Fibroblast of lung (primary cell): ENCODE data around the gene HTR2A. TPM values are rescaled to one million over a fixed set of nuclear protein-coding genes. Genes with fewer than 3 reads are reported as not detected.

ENCODE experiments used
- DNase-seq, 2 donors: peaks; one replicate each; pipeline versions ENCODE4 v3.0.0 to v3.0.0-alpha.2; 2010; ENCODE audit warnings: low read depth in 2 of 2
- H2AFZ ChIP-seq: 2 replicates; pipeline ENCODE4 v1.5.1; 2012; ENCODE audit warnings: low read length, control low read depth, inconsistent platforms
- H3K27ac ChIP-seq: 2 replicates; pipeline ENCODE4 v1.5.1; 2011; ENCODE audit warnings: low read length, control low read depth; ENCODE audit not compliant: insufficient read depth
- H3K27me3 ChIP-seq: 2 replicates; pipeline ENCODE4 v1.5.1; 2011; ENCODE audit warnings: mild to moderate bottlenecking, low read length; ENCODE audit not compliant: control insufficient read depth, insufficient read depth
- H3K36me3 ChIP-seq: 2 replicates; pipeline ENCODE4 v1.5.1; 2011; ENCODE audit warnings: low read length; ENCODE audit not compliant: control insufficient read depth, insufficient read depth
- H3K4me1 ChIP-seq: 2 replicates; pipeline ENCODE4 v1.5.1; 2011; ENCODE audit warnings: low read length; ENCODE audit not compliant: control insufficient read depth, insufficient read depth; ENCODE audit errors: extremely low read depth
- H3K4me2 ChIP-seq: 2 replicates; pipeline ENCODE4 v1.5.1; 2011; ENCODE audit warnings: low read length, control low read depth; ENCODE audit not compliant: insufficient read depth; ENCODE audit errors: extremely low read depth
- H3K4me3 ChIP-seq, 4 experiments: fragments of 200-600 bp in 1 of 4; sonication (generic) in 1 of 4; replicated peaks in 1 of 4; 2 replicates each; pipeline ENCODE4 v1.5.1; 2011 to 2016; ENCODE audit warnings: low read length in 4 of 4, low read depth in 3 of 4, mild to moderate bottlenecking in 3 of 4, control low read depth in 2 of 4, inconsistent platforms in 1 of 4, mixed read lengths in 1 of 4; ENCODE audit not compliant: insufficient read depth in 1 of 4; ENCODE audit errors: control extremely low read depth in 1 of 4
- H3K79me2 ChIP-seq: 2 replicates; pipeline ENCODE4 v1.5.1; 2012; ENCODE audit warnings: mild to moderate bottlenecking, low read length, inconsistent platforms; ENCODE audit not compliant: control insufficient read depth, insufficient read depth
- H3K9ac ChIP-seq: 2 replicates; pipeline ENCODE4 v1.5.1; 2011; ENCODE audit warnings: mild to moderate bottlenecking, low read length, control low read depth; ENCODE audit not compliant: insufficient read depth
- H3K9me3 ChIP-seq: 2 replicates; pipeline ENCODE4 v1.5.1; 2012; ENCODE audit warnings: low read depth, low read length; ENCODE audit not compliant: control insufficient read depth, insufficient read depth
- H4K20me1 ChIP-seq: 2 replicates; pipeline ENCODE4 v1.5.1; 2011; ENCODE audit warnings: low read length; ENCODE audit not compliant: control insufficient read depth, insufficient read depth; ENCODE audit errors: extremely low read depth
- CTCF ChIP-seq, 2 donors: IDR thresholded peaks in 1 of 2; conservative IDR thresholded peaks in 1 of 2; 1 replicate in 1 of 2; 2 replicates in 1 of 2; pipeline ENCODE4 v1.5.1; 2011 to 2012; ENCODE audit warnings: low read length in 2 of 2, control low read depth in 1 of 2, inconsistent platforms in 1 of 2, low read depth in 1 of 2, mild to moderate bottlenecking in 1 of 2
- EZH2 ChIP-seq: IDR thresholded peaks from 2 replicates; pipeline ENCODE4 v1.5.1; 2012; ENCODE audit warnings: low read length, control low read depth, mild to moderate bottlenecking; ENCODE audit errors: missing control alignments
- polyA plus RNA-seq, 2 donors: library from polyadenylated mRNA; depleted of rRNA in 1 of 2; stranded (reverse) in 1 of 2; unstranded in 1 of 2; fragments of >200 nt; gene quantifications; 2 replicates each; pipeline ENCODE4 v1.2.1, GENCODE V29; 2011 to 2012; ENCODE audit warnings: missing spikeins in 1 of 2
- total RNA-seq: library from RNA; depleted of rRNA; stranded (reverse); fragments of >200 nt; gene quantifications from 2 replicates; pipeline ENCODE4 v1.2.1, GENCODE V29; 2014

Gene HTR2A
- total and polyA plus RNA-seq, 2 donors (not counting 1 experiment from before 2014, with no cell fraction given): 0.01 to 0.33 TPM

GRCh38 chr13:46850214-46850613 lies 46.6 kb downstream of the HTR2A start:
- no peaks in the 10 kb centered on the region for H3K36me3 ChIP-seq
- TF ChIP-seq EZH2 (no peak), CTCF (conservative IDR thresholded peaks at IDR 0.05 in 1 of 2, IDR thresholded peaks at IDR 0.05 in 1 of 2; ENCODE audit: low read depth in 1 of 2, low read length in 2 of 2) (no peak)
- H3K4me3 ChIP-seq: no peak overlapping the region
- no peak overlapping the region for H3K9ac ChIP-seq
- no peak overlapping the region for H3K27ac ChIP-seq
- no peak overlapping the region for H2AFZ ChIP-seq
- peak in 1 of 2 donors; percentile 1 for DNase-seq
- H3K27me3 ChIP-seq: peaks cover 2% of the 10 kb centered on the region
- H3K9me3 ChIP-seq: no peaks in the 10 kb centered on the region
- H4K20me1 ChIP-seq: no peaks in the 10 kb centered on the region
- no peaks in the 10 kb centered on the region for H3K4me1 ChIP-seq
- no peaks in the 10 kb centered on the region for H3K79me2 ChIP-seq
- H3K4me2 ChIP-seq: no peak overlapping the region

- no peaks in the 10 kb centered on the region for H3K36me3 ChIP-seq
- H3K4me3 ChIP-seq: no peak overlapping the region
- no peaks in the 10 kb centered on the region for H3K79me2 ChIP-seq
- H3K9ac ChIP-seq: no peak overlapping the region
- no peak for TF ChIP-seq CTCF (conservative IDR thresholded peaks at IDR 0.05 in 1 of 2, IDR thresholded peaks at IDR 0.05 in 1 of 2; ENCODE audit: low read depth in 1 of 2, low read length in 2 of 2)
- TF ChIP-seq EZH2: no peak
- no peak overlapping the region for H3K4me2 ChIP-seq
- H3K27me3 ChIP-seq: no peaks in the 10 kb centered on the region
- H3K9me3 ChIP-seq: no peaks in the 10 kb centered on the region
- H4K20me1 ChIP-seq: no peaks in the 10 kb centered on the region
- DNase-seq: no peak
- H3K27ac ChIP-seq: no peak overlapping the region
- H2AFZ ChIP-seq: no peak overlapping the region
- H3K4me1 ChIP-seq: no peaks in the 10 kb centered on the region
These were observed 50.1 kb downstream of the HTR2A start for GRCh38 chr13:46846726-46847125.

GRCh38 chr13:46845146-46845545 lies 51.7 kb downstream of the HTR2A start:
- H4K20me1 ChIP-seq: no peaks in the 10 kb centered on the region
- no peak overlapping the region for H3K27ac ChIP-seq
- H3K4me2 ChIP-seq: no peak overlapping the region
- H3K79me2 ChIP-seq: no peaks in the 10 kb centered on the region
- H3K9me3 ChIP-seq: no peaks in the 10 kb centered on the region
- no peaks in the 10 kb centered on the region for H3K4me1 ChIP-seq
- no peak overlapping the region for H3K9ac ChIP-seq
- H2AFZ ChIP-seq: no peak overlapping the region
- no peak for DNase-seq
- no peaks in the 10 kb centered on the region for H3K36me3 ChIP-seq
- TF ChIP-seq CTCF (conservative IDR thresholded peaks at IDR 0.05 in 1 of 2, IDR thresholded peaks at IDR 0.05 in 1 of 2; ENCODE audit: low read depth in 1 of 2, low read length in 2 of 2) (no peak), EZH2 (no peak)
- no peaks in the 10 kb centered on the region for H3K27me3 ChIP-seq
- no peak overlapping the region for H3K4me3 ChIP-seq
